ENCODE data around the gene TPST1.
A peak's percentile ranks its signal among the peaks of the same experiment; 100 is the strongest.

The TPST1 gene

DNA sequence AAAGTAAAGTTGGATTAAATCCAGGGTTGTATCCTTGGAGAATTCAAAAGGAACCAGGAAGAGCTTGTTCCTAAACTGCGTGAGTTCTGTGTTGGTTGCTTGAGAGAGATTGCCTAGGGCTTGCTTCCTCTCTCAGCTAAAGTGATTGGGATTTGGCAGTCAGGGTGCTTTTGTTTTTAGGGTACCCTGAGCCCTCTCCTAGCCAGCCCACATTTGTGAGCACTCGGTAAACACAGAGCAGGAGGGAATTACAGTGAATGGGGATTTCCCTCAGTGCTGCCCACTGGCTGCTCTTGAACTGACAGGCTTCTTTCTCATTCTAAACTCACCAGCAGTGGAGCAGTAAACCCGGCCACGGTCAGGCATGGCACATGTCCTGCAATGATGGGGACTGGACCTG lies 146.9 kb downstream of the TPST1 start:
- peak overlapping the region; percentile 55 for H3K4me2 ChIP-seq (ENCODE audit: low read length, poor library complexity, severe bottlenecking)
- H3K9me3 ChIP-seq (ENCODE audit: control insufficient read depth, low read length), result peaks cover 5% of the 10 kb centered on the region
- H3K23ac ChIP-seq (ENCODE audit: low read length in 2 of 2), result no peak overlapping the region
- H2BK15ac ChIP-seq (ENCODE audit: low read depth, poor library complexity, severe bottlenecking), result no peak overlapping the region
- no peak overlapping the region for H2BK120ac ChIP-seq (ENCODE audit: low read depth, low read length)
- H3K9ac ChIP-seq (ENCODE audit: low read length), result peak overlapping the region; percentile 71
- H3K18ac ChIP-seq (ENCODE audit: low read depth in 1 of 2, low read length in 2 of 2), result peak overlapping the region; percentile 62 to 73
- H3K27ac ChIP-seq (ENCODE audit: low read length, poor library complexity, severe bottlenecking), result peak overlapping the region; percentile 43
- no peak overlapping the region for H2AK5ac ChIP-seq (ENCODE audit: low read length, severe bottlenecking)
- no peak overlapping the region for H4K91ac ChIP-seq (ENCODE audit: low read length)
- no peak overlapping the region for H2BK12ac ChIP-seq (ENCODE audit: low read length in 2 of 2)
- H3K27me3 ChIP-seq (ENCODE audit: control insufficient read depth in 1 of 2, insufficient read depth in 1 of 2, low read length in 2 of 2), result no peaks in the 10 kb centered on the region
- H3K4me3 ChIP-seq (ENCODE audit: insufficient read depth in 1 of 2, low read depth in 1 of 2, low read length in 2 of 2), result peak overlapping the region in 1 of 2 experiments; percentile 48
- H3K36me3 ChIP-seq (ENCODE audit: control insufficient read depth in 1 of 2, insufficient read depth in 2 of 2, low read depth in 1 of 2, low read length in 2 of 2), result peaks cover 7 to 8% of the 10 kb centered on the region in 2 experiments
- H2AFZ ChIP-seq (ENCODE audit: low read depth, low read length), result no peak overlapping the region
- H3K14ac ChIP-seq (ENCODE audit: low read length in 2 of 2), result peak overlapping the region in 1 of 2 experiments; percentile 79
- peak; percentile 54 for DNase-seq
- peak overlapping the region; percentile 8 for H4K8ac ChIP-seq (ENCODE audit: low read length)
- H3K4me1 ChIP-seq (ENCODE audit: control insufficient read depth, insufficient read depth, low read depth, low read length), result peaks cover 11% of the 10 kb centered on the region
- WGBS, result 61% methylated on average over 4 of the region's 4 CpGs
- peaks cover 33% of the 10 kb centered on the region for H3K79me1 ChIP-seq (replicated peaks; ENCODE audit: low read length, poor library complexity, severe bottlenecking)
- peak overlapping the region in 1 of 2 experiments; percentile 7 for H3K4ac ChIP-seq (ENCODE audit: low read depth in 1 of 2, low read length in 2 of 2)
- no peak overlapping the region for H2BK5ac ChIP-seq (ENCODE audit: low read depth, low read length, poor library complexity, severe bottlenecking)

DNA sequence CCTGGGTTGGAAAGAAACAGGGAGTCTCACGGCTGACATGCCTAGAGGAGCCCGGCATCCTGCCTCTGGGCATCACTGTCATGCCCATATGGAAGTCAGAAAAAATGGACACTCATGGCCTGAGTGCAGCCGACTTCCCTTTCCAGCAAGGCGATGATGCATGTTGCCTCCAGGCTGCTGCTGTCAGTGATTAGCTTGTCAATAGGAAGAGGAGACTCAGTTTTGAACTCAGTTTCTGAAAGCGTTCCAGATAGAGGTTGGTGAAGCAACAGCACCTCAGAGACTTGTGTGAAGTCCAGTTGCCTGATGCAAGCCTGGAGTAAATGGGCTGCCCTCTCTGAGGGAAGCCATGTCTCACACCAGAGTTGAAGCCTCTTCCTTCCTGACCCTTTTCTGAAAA lies 148.4 kb downstream of the TPST1 start:
- Histone ChIP-seq H2BK5ac (ENCODE audit: low read depth, low read length, poor library complexity, severe bottlenecking) (no peak overlapping the region), H3K18ac (ENCODE audit: low read depth in 1 of 2, low read length in 2 of 2) (peak overlapping the region in 1 of 2 experiments; percentile 1), H3K23ac (ENCODE audit: low read length in 2 of 2) (no peak overlapping the region), H3K14ac (ENCODE audit: low read length in 2 of 2) (no peak overlapping the region), H4K91ac (ENCODE audit: low read length) (no peak overlapping the region), H3K4ac (ENCODE audit: low read depth in 1 of 2, low read length in 2 of 2) (no peak overlapping the region), H2BK120ac (ENCODE audit: low read depth, low read length) (no peak overlapping the region), H2AK5ac (ENCODE audit: low read length, severe bottlenecking) (no peak overlapping the region), H2BK12ac (ENCODE audit: low read length in 2 of 2) (no peak overlapping the region), H3K27ac (ENCODE audit: low read length, poor library complexity, severe bottlenecking) (no peak overlapping the region), H3K9me3 (ENCODE audit: control insufficient read depth, low read length) (no peaks in the 10 kb centered on the region), H3K79me1 (replicated peaks; ENCODE audit: low read length, poor library complexity, severe bottlenecking) (peaks cover 33% of the 10 kb centered on the region), H3K4me1 (ENCODE audit: control insufficient read depth, insufficient read depth, low read depth, low read length) (peaks cover 11% of the 10 kb centered on the region), H4K8ac (ENCODE audit: low read length) (peak overlapping the region; percentile 36), H3K36me3 (ENCODE audit: control insufficient read depth in 1 of 2, insufficient read depth in 2 of 2, low read depth in 1 of 2, low read length in 2 of 2) (peaks cover 8 to 15% of the 10 kb centered on the region in 2 experiments), H2AFZ (ENCODE audit: low read depth, low read length) (no peak overlapping the region), H3K4me3 (ENCODE audit: insufficient read depth in 1 of 2, low read depth in 1 of 2, low read length in 2 of 2) (no peak overlapping the region), H3K4me2 (ENCODE audit: low read length, poor library complexity, severe bottlenecking) (no peak overlapping the region), H3K9ac (ENCODE audit: low read length) (no peak overlapping the region), H2BK15ac (ENCODE audit: low read depth, poor library complexity, severe bottlenecking) (no peak overlapping the region), H3K27me3 (ENCODE audit: control insufficient read depth in 1 of 2, insufficient read depth in 1 of 2, low read length in 2 of 2) (no peaks in the 10 kb centered on the region)
- WGBS, result 97% methylated on average over 5 of the region's 5 CpGs
- DNase-seq, result no peak

DNA sequence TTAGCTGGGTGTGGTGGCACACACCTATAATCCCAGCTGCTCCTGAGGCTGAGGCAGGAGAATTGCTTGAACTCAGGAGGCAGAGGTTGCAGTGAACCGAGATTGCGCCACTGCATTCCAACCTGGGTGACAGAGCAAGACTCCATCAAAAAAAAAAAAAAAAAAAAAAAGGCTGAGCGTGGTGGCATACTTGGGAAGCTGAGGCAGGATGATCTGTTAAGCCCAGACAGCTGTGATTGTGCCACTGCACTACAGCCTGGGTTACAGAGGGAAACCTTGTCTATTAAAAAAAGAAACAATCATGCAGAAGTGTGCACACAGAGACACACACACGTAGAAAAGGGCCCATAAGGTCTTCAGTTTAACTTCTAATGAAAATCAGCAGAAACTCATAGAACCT lies 150.6 kb downstream of the TPST1 start:
- Histone ChIP-seq H3K14ac (ENCODE audit: low read length in 2 of 2) (no peak overlapping the region), H3K4me2 (ENCODE audit: low read length, poor library complexity, severe bottlenecking) (no peak overlapping the region), H3K4ac (ENCODE audit: low read depth in 1 of 2, low read length in 2 of 2) (no peak overlapping the region), H2BK5ac (ENCODE audit: low read depth, low read length, poor library complexity, severe bottlenecking) (no peak overlapping the region), H3K23ac (ENCODE audit: low read length in 2 of 2) (no peak overlapping the region), H3K79me1 (replicated peaks; ENCODE audit: low read length, poor library complexity, severe bottlenecking) (peaks cover 22% of the 10 kb centered on the region), H2BK12ac (ENCODE audit: low read length in 2 of 2) (no peak overlapping the region), H2AK5ac (ENCODE audit: low read length, severe bottlenecking) (no peak overlapping the region), H4K8ac (ENCODE audit: low read length) (peak overlapping the region; percentile 24), H3K4me3 (ENCODE audit: insufficient read depth in 1 of 2, low read depth in 1 of 2, low read length in 2 of 2) (no peak overlapping the region), H3K18ac (ENCODE audit: low read depth in 1 of 2, low read length in 2 of 2) (no peak overlapping the region), H3K9me3 (ENCODE audit: control insufficient read depth, low read length) (no peaks in the 10 kb centered on the region), H3K27ac (ENCODE audit: low read length, poor library complexity, severe bottlenecking) (no peak overlapping the region), H3K9ac (ENCODE audit: low read length) (no peak overlapping the region), H3K4me1 (ENCODE audit: control insufficient read depth, insufficient read depth, low read depth, low read length) (peaks cover 11% of the 10 kb centered on the region), H2AFZ (ENCODE audit: low read depth, low read length) (no peak overlapping the region), H2BK15ac (ENCODE audit: low read depth, poor library complexity, severe bottlenecking) (no peak overlapping the region), H4K91ac (ENCODE audit: low read length) (no peak overlapping the region), H3K27me3 (ENCODE audit: control insufficient read depth in 1 of 2, insufficient read depth in 1 of 2, low read length in 2 of 2) (no peaks in the 10 kb centered on the region), H3K36me3 (ENCODE audit: control insufficient read depth in 1 of 2, insufficient read depth in 2 of 2, low read depth in 1 of 2, low read length in 2 of 2) (peaks cover 14 to 21% of the 10 kb centered on the region in 2 experiments), H2BK120ac (ENCODE audit: low read depth, low read length) (no peak overlapping the region)
- DNase-seq, result no peak
- 94% methylated on average over 2 of the region's 4 CpGs for whole genome bisulfite sequencing

DNA sequence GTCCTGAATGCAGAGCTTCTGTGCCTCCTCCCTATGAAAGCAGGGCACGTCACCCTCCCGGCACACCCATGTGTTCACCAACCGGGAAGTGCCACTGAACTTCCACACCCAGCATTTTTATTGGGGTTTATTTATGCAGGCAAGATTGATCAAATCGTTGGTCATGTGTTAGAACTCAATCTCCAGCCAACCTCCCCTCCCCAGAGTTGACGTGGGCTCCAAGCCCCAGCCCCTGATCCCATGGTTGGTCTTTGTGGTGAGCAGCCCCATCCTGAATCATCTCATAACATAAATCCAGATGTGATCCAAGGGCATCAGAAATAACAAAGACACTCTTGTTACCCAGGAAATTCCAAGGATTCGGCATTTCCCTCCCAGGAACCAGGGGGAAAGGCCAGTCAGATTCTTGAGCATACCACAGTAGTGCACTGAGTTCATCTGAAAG lies 151.2 kb downstream of the TPST1 start:
- Histone ChIP-seq H3K27me3 (ENCODE audit: control insufficient read depth in 1 of 2, insufficient read depth in 1 of 2, low read length in 2 of 2) (no peaks in the 10 kb centered on the region), H2BK5ac (ENCODE audit: low read depth, low read length, poor library complexity, severe bottlenecking) (no peak overlapping the region), H3K9ac (ENCODE audit: low read length) (no peak overlapping the region), H3K18ac (ENCODE audit: low read depth in 1 of 2, low read length in 2 of 2) (peak overlapping the region; percentile 11 to 52), H3K4me2 (ENCODE audit: low read length, poor library complexity, severe bottlenecking) (no peak overlapping the region), H3K4me1 (ENCODE audit: control insufficient read depth, insufficient read depth, low read depth, low read length) (peaks cover 11% of the 10 kb centered on the region), H3K79me1 (replicated peaks; ENCODE audit: low read length, poor library complexity, severe bottlenecking) (peaks cover 22% of the 10 kb centered on the region), H3K14ac (ENCODE audit: low read length in 2 of 2) (no peak overlapping the region), H2BK120ac (ENCODE audit: low read depth, low read length) (no peak overlapping the region), H2AK5ac (ENCODE audit: low read length, severe bottlenecking) (no peak overlapping the region), H3K23ac (ENCODE audit: low read length in 2 of 2) (no peak overlapping the region), H2BK15ac (ENCODE audit: low read depth, poor library complexity, severe bottlenecking) (no peak overlapping the region), H4K91ac (ENCODE audit: low read length) (no peak overlapping the region), H3K9me3 (ENCODE audit: control insufficient read depth, low read length) (no peaks in the 10 kb centered on the region), H3K4me3 (ENCODE audit: insufficient read depth in 1 of 2, low read depth in 1 of 2, low read length in 2 of 2) (no peak overlapping the region), H2AFZ (ENCODE audit: low read depth, low read length) (no peak overlapping the region), H2BK12ac (ENCODE audit: low read length in 2 of 2) (no peak overlapping the region), H3K36me3 (ENCODE audit: control insufficient read depth in 1 of 2, insufficient read depth in 2 of 2, low read depth in 1 of 2, low read length in 2 of 2) (peaks cover 18 to 25% of the 10 kb centered on the region in 2 experiments), H3K27ac (ENCODE audit: low read length, poor library complexity, severe bottlenecking) (no peak overlapping the region), H3K4ac (ENCODE audit: low read depth in 1 of 2, low read length in 2 of 2) (peak overlapping the region in 1 of 2 experiments; percentile 62), H4K8ac (ENCODE audit: low read length) (peak overlapping the region; percentile 35)
- 78% methylated on average over 6 of the region's 6 CpGs for WGBS
- DNase-seq, result no peak
